Coronary artery (tissue), 2 donors: Measurements from ENCODE around the gene ASIC4.

Source experiments
- DNase-seq: peaks from one replicate; pipeline ENCODE4 v3.0.0-alpha.2; 2017; ENCODE audit warnings: low spot score
- H3K27ac ChIP-seq, 2 donors: fragments of 200-600 bp; sonication (generic); one replicate each; pipeline ENCODE4 v1.5.1; 2016 to 2019
- H3K4me3 ChIP-seq: fragments of 200-600 bp; sonication (generic); 2 replicates; pipeline ENCODE4 v1.5.1; 2016; ENCODE audit warnings: mild to moderate bottlenecking, moderate library complexity
- CTCF ChIP-seq: fragments of 200-600 bp; sonication (generic); IDR thresholded peaks from one replicate; pipeline ENCODE4 v1.5.1; 2019; ENCODE audit warnings: antibody characterized with exemption

The ASIC4 gene

GRCh38 chr2:219575566-219576504, 61.6 kb downstream of the ASIC4 start:
- DNase-seq: no peak
- no peak for TF ChIP-seq CTCF
- H3K4me3 ChIP-seq: no peak overlapping the region
- H3K27ac ChIP-seq: no peak overlapping the region

- Histone ChIP-seq H3K4me3 (no peak overlapping the region), H3K27ac (no peak overlapping the region)
- no peak for TF ChIP-seq CTCF
- DNase-seq: no peak
Measured at GRCh38 chr2:219576505-219577388, 62.5 kb downstream of the ASIC4 start.

GRCh38 chr2:219578811-219579613, 64.7 kb downstream of the ASIC4 start:
- no peak for DNase-seq
- Histone ChIP-seq H3K4me3 (no peak overlapping the region), H3K27ac (no peak overlapping the region)
- TF ChIP-seq CTCF: no peak

GRCh38 chr2:219581346-219581745, 67.1 kb downstream of the ASIC4 start:
- TF ChIP-seq CTCF: no peak
- no peak overlapping the region for H3K4me3 ChIP-seq
- DNase-seq: no peak
- no peak overlapping the region for H3K27ac ChIP-seq
